Neural progenitor cell (in vitro differentiated cells): ENCODE data around the gene JAG2. TPM values are rescaled to one million over a fixed set of nuclear protein-coding genes. Genes with fewer than 3 reads are reported as not detected.
A peak's percentile ranks its signal among the peaks of the same experiment; 100 is the strongest.

Experiments used
- DNase-seq: peaks from one replicate; pipeline ENCODE4 v3.0.0-alpha.2; 2016; ENCODE audit warnings: low spot score
- H2AFZ ChIP-seq: fragments of 200-600 bp; sonication (generic); replicated peaks from 2 replicates; pipeline ENCODE4 v1.6.1; 2016; ENCODE audit warnings: antibody characterized with exemption
- H3F3A ChIP-seq: fragments of 200-600 bp; sonication (generic); 2 replicates; pipeline ENCODE4 v1.6.1; 2016; ENCODE audit warnings: antibody characterized with exemption, low read depth
- H3K27ac ChIP-seq: fragments of 200-600 bp; sonication (generic); 2 replicates; pipeline ENCODE4 v1.5.1; 2016; ENCODE audit warnings: mild to moderate bottlenecking
- H3K27me3 ChIP-seq: fragments of 200-600 bp; sonication (generic); 2 replicates; pipeline ENCODE4 v1.6.1; 2016; ENCODE audit warnings: mild to moderate bottlenecking, moderate library complexity
- H3K36me3 ChIP-seq: fragments of 200-600 bp; sonication (generic); 2 replicates; pipeline ENCODE4 v1.5.1; 2016
- H3K4me1 ChIP-seq: fragments of 200-600 bp; sonication (generic); 2 replicates; pipeline ENCODE4 v1.6.1; 2016; ENCODE audit warnings: mixed run types
- H3K4me2 ChIP-seq: fragments of 200-600 bp; sonication (generic); 2 replicates; pipeline ENCODE4 v1.6.1; 2016
- H3K4me3 ChIP-seq: fragments of 200-600 bp; sonication (generic); 2 replicates; pipeline ENCODE4 v1.5.1; 2016
- H3K79me2 ChIP-seq: fragments of 200-600 bp; sonication (generic); 2 replicates; pipeline ENCODE4 v1.6.1; 2016; ENCODE audit warnings: low read depth
- H3K9ac ChIP-seq: fragments of 200-600 bp; sonication (generic); 2 replicates; pipeline ENCODE4 v1.6.1; 2016
- H3K9me3 ChIP-seq: fragments of 200-600 bp; sonication (generic); 2 replicates; pipeline ENCODE4 v1.5.1; 2016; ENCODE audit warnings: low read depth
- H4K20me1 ChIP-seq: fragments of 200-600 bp; sonication (generic); 2 replicates; pipeline ENCODE4 v1.6.1; 2016; ENCODE audit warnings: low read depth
- H3K27ac Mint-ChIP-seq: 3 replicates; pipeline ENCODE4 v1.8.0; 2021; ENCODE audit warnings: mixed read lengths
- H3K27me3 Mint-ChIP-seq: 2 replicates; pipeline ENCODE4 v1.8.0; 2022; ENCODE audit warnings: low read depth, mild to moderate bottlenecking, inconsistent platforms, moderate library complexity, mixed read lengths; ENCODE audit not compliant: insufficient read depth
- H3K36me3 Mint-ChIP-seq: 3 replicates; pipeline ENCODE4 v1.8.0; 2021; ENCODE audit warnings: mixed read lengths
- H3K4me1 Mint-ChIP-seq: 3 replicates; pipeline ENCODE4 v1.8.0; 2021; ENCODE audit warnings: mixed read lengths
- H3K4me3 Mint-ChIP-seq: 3 replicates; pipeline ENCODE4 v1.8.0; 2021; ENCODE audit warnings: mild to moderate bottlenecking, moderate library complexity, mixed read lengths
- H3K9me3 Mint-ChIP-seq: 3 replicates; pipeline ENCODE4 v1.8.0; 2020; ENCODE audit warnings: mixed read lengths
- EZH2 ChIP-seq: fragments of 200-600 bp; sonication (generic); IDR thresholded peaks from 2 replicates; pipeline ENCODE4 v1.6.1; 2017; ENCODE audit warnings: antibody characterized with exemption, mild to moderate bottlenecking, moderate library complexity
- EZH2phosphoT487 ChIP-seq: fragments of 200-600 bp; sonication (generic); IDR thresholded peaks from 2 replicates; pipeline ENCODE4 v1.6.1; 2017; ENCODE audit warnings: antibody characterized with exemption
- total RNA-seq: library from RNA; depleted of rRNA; stranded (reverse); fragments of >200 nt; gene quantifications from 2 replicates; pipeline ENCODE4 v1.2.3, GENCODE V29; 2015; ENCODE audit warnings: low replicate concordance
- TF ChIP-seq, protein P1 (sequence below): fragments of 200-600 bp; sonication (generic); IDR thresholded peaks from 2 replicates; pipeline ENCODE4 v1.5.1; 2017; ENCODE audit warnings: antibody characterized with exemption, mild to moderate bottlenecking

Gene JAG2
- total RNA-seq, 1 donor from 2014 or later = 2.1 TPM

DNA sequence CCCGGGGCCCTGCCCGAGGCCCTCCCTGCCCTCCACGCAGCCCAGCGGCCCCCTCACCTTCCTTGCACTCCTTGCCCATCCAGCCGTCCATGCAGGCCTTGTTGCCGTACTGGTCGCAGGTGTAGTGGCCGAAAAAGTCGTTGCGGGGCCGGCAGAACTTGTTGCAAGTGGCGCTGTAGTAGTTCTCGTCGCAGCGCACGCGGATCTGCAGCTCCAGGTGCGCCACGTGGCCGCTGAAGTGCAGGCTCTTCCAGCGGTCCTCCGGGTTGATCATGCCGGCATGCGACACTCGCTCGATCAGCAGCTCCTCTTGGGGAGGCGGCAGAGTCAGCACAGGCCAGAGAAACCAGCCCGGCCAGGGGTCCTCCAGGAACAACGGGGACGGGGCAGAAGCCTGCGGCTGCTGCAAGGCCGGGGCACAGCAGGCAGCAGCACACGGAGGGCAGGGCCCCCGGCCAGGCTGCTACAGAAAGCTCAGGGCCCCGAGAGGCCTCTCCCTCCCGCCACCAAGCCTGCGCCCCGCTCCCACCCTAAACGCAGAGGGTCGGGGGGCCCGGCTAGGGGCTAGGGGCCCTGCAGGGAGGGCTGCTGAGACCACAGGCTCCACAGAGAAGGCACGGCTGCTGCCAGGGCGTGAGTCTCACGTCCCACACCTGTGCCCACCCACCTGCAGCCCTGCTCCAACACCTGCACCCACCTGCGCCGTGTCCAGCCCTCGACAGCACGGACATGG is 12.7 kb downstream of the JAG2 start:
- Mint-ChIP-seq H3K4me1 (no peaks in the 10 kb centered on the region), H3K4me3 (no peak overlapping the region), H3K9me3 (no peaks in the 10 kb centered on the region), H3K27ac (no peak overlapping the region), H3K27me3 (peaks cover under 1% of the 10 kb centered on the region), H3K36me3 (no peaks in the 10 kb centered on the region)
- Histone ChIP-seq H2AFZ (no peak overlapping the region), H4K20me1 (no peaks in the 10 kb centered on the region), H3K9ac (no peak overlapping the region), H3K36me3 (no peaks in the 10 kb centered on the region), H3K4me1 (peaks cover 9% of the 10 kb centered on the region), H3F3A (no peaks in the 10 kb centered on the region), H3K27me3 (no peaks in the 10 kb centered on the region), H3K79me2 (no peaks in the 10 kb centered on the region), H3K4me3 (no peak overlapping the region), H3K9me3 (no peaks in the 10 kb centered on the region), H3K27ac (no peak overlapping the region), H3K4me2 (peak overlapping the region; percentile 13)
- no peak for TF ChIP-seq EZH2phosphoT487
- TF ChIP-seq, protein P1, sequence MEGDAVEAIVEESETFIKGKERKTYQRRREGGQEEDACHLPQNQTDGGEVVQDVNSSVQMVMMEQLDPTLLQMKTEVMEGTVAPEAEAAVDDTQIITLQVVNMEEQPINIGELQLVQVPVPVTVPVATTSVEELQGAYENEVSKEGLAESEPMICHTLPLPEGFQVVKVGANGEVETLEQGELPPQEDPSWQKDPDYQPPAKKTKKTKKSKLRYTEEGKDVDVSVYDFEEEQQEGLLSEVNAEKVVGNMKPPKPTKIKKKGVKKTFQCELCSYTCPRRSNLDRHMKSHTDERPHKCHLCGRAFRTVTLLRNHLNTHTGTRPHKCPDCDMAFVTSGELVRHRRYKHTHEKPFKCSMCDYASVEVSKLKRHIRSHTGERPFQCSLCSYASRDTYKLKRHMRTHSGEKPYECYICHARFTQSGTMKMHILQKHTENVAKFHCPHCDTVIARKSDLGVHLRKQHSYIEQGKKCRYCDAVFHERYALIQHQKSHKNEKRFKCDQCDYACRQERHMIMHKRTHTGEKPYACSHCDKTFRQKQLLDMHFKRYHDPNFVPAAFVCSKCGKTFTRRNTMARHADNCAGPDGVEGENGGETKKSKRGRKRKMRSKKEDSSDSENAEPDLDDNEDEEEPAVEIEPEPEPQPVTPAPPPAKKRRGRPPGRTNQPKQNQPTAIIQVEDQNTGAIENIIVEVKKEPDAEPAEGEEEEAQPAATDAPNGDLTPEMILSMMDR = no peak
- TF ChIP-seq EZH2 = no peak
- no peak for DNase-seq

DNA sequence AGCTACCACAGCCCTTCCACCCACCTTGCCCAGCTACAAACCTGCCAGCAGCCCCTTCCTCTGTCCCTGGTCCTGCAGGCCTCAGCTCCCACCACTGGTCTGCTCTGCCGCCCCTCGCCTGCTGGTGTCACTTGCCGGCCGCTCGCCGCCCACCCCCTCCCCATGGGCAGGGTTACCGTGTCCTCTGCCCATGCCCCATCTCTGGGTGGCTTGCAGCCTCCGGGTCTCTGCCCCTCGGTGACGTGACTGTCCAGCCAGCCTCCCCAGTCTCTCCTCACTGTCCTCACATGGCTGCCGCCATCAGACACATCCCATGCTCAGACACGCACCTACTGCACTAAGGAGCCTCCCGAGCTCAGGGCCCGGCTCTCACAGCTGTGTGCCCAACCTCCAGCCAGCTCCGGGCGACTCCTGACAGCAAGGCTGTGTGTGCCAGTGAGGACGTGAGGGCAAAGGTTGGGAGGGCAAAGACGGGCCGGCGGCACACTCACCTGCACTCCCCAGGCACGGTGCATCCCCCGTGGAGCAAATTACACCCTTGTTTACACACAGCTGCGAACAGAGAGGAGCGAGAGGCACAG is 13.4 kb downstream of the JAG2 start:
- no peaks in the 10 kb centered on the region for H3K36me3 ChIP-seq
- H3K27ac ChIP-seq = no peak overlapping the region
- no peaks in the 10 kb centered on the region for H3K27me3 ChIP-seq
- no peaks in the 10 kb centered on the region for H3K9me3 ChIP-seq
- H3F3A ChIP-seq = no peaks in the 10 kb centered on the region
- no peaks in the 10 kb centered on the region for H3K9me3 Mint-ChIP-seq
- no peak overlapping the region for H3K4me3 Mint-ChIP-seq
- H3K4me1 Mint-ChIP-seq = no peaks in the 10 kb centered on the region
- H3K4me1 ChIP-seq = peaks cover 9% of the 10 kb centered on the region
- no peak overlapping the region for H3K9ac ChIP-seq
- no peaks in the 10 kb centered on the region for H4K20me1 ChIP-seq
- H2AFZ ChIP-seq = no peak overlapping the region
- no peak for DNase-seq
- TF ChIP-seq EZH2phosphoT487 (no peak), EZH2 (no peak)
- TF ChIP-seq, protein P1 = no peak
- H3K36me3 Mint-ChIP-seq = no peaks in the 10 kb centered on the region
- no peaks in the 10 kb centered on the region for H3K79me2 ChIP-seq
- H3K27ac Mint-ChIP-seq = no peak overlapping the region
- H3K4me2 ChIP-seq = no peak overlapping the region
- H3K4me3 ChIP-seq = no peak overlapping the region
- no peaks in the 10 kb centered on the region for H3K27me3 Mint-ChIP-seq

DNA sequence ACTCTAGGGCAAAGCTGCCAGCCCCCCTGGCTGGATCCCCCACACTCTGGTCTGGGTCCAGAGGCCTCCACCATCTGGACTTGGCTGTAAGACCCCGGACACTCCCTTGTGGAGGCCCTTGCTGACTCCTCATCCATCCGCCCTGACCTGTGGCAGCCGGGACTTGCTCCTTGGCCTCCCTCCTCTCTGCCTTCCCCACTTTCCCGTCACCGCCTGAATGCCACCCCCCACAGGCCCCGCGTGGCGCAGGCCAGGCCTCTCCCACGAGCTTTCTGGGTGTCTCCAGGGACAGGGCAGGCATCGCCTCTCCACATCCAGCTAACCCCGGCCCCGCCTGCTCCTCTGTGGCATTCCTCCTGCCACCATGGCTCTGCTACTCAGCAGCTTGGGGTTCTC is 14.1 kb downstream of the JAG2 start:
- Mint-ChIP-seq H3K27ac (no peak overlapping the region), H3K4me3 (no peak overlapping the region), H3K4me1 (no peaks in the 10 kb centered on the region), H3K36me3 (no peaks in the 10 kb centered on the region), H3K9me3 (no peaks in the 10 kb centered on the region), H3K27me3 (no peaks in the 10 kb centered on the region)
- no peak overlapping the region for H3K4me2 ChIP-seq
- H4K20me1 ChIP-seq = no peaks in the 10 kb centered on the region
- no peak overlapping the region for H2AFZ ChIP-seq
- H3F3A ChIP-seq = no peaks in the 10 kb centered on the region
- no peak overlapping the region for H3K4me3 ChIP-seq
- no peak overlapping the region for H3K9ac ChIP-seq
- no peaks in the 10 kb centered on the region for H3K27me3 ChIP-seq
- no peaks in the 10 kb centered on the region for H3K36me3 ChIP-seq
- H3K9me3 ChIP-seq = no peaks in the 10 kb centered on the region
- no peak overlapping the region for H3K27ac ChIP-seq
- DNase-seq = no peak
- peaks cover 9% of the 10 kb centered on the region for H3K4me1 ChIP-seq
- no peaks in the 10 kb centered on the region for H3K79me2 ChIP-seq
- TF ChIP-seq EZH2 = no peak
- TF ChIP-seq, protein P1 = no peak
- TF ChIP-seq EZH2phosphoT487 = no peak
